ENCODE data around the gene RHOXF1.
"Not testable (repeated sequence)": the region's sequence is repeated elsewhere in the genome, so short reads cannot be mapped to it uniquely, and the experiment has no call there.

RHOXF1 gene

DNA sequence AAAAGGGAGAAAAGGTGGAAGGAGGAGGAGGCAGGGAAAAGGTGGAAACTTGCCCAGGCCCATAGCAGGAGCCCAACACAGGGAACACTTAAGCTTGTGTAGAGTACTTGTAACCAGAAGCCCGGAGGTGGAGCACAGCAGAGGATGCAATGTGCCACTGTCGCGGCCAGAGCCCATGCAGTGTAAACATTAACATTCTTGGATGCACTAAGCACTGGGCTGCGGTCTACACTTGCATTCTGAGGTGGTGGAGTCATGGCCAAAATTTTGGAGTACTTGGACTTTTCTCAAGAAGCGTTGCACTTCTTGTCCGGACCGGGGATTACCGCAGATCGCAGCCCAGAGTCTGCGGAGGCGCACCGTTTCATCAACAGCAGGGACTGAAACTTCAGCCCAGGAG is 4.5 kb upstream of the RHOXF1 start:
- no peak overlapping the region for H3K27ac Mint-ChIP-seq
- CTCF ChIA-PET = no interaction called here
- H3K36me3 Mint-ChIP-seq = no peaks in the 10 kb centered on the region
- DNase-seq = no peak
- H3K4me1 Mint-ChIP-seq = peaks cover 2% of the 10 kb centered on the region
- no peak overlapping the region for H3K4me3 Mint-ChIP-seq
- no peaks in the 10 kb centered on the region for H3K9me3 Mint-ChIP-seq
- no peaks in the 10 kb centered on the region for H3K27me3 Mint-ChIP-seq

DNA sequence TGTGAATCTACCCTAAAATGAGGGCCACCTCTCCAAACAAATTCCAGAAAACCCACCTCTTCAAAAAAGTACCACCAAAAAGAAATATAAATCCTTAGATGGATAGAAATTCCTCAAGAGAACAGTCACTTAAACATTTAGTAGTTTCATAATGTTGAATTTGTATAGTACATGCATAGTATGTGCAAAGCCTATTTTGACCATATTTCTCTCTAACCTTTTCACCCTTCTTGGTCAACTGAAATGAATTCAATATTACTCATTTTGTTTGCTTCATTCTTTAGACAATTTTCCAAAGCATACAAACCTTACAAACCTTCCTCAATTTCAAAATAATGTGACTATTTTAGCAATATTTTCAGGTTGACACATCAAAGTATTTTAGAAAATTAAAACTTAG is 4.1 kb downstream of the RHOXF1 start:
- H3K27ac Mint-ChIP-seq = no peak overlapping the region
- CTCF ChIA-PET = no interaction called here
- no peaks in the 10 kb centered on the region for H3K27me3 Mint-ChIP-seq
- no peaks in the 10 kb centered on the region for H3K4me1 Mint-ChIP-seq
- DNase-seq = no peak
- no peak overlapping the region for H3K4me3 Mint-ChIP-seq
- H3K9me3 Mint-ChIP-seq = no peaks in the 10 kb centered on the region
- no peaks in the 10 kb centered on the region for H3K36me3 Mint-ChIP-seq

- no peak for DNase-seq
- Mint-ChIP-seq H3K9me3 (no peaks in the 10 kb centered on the region), H3K36me3 (no peaks in the 10 kb centered on the region), H3K27me3 (no peaks in the 10 kb centered on the region), H3K4me3 (no peak overlapping the region), H3K27ac (no peak overlapping the region), H3K4me1 (no peaks in the 10 kb centered on the region)
- CTCF ChIA-PET = interaction anchor here (0.8 kb wide), 1 partner anchor 104 kb away, joined by 4 read pairs; no protein-coding TSS in a partner anchor
Observed at GRCh38 chrX:120109378-120109777, 6.3 kb downstream of the RHOXF1 start.

GRCh38 chrX:120104707-120105106 is 11.0 kb downstream of the RHOXF1 start:
- CTCF ChIA-PET, H3K36me3 Mint-ChIP-seq, H3K27me3 Mint-ChIP-seq, H3K4me1 Mint-ChIP-seq, H3K27ac Mint-ChIP-seq, DNase-seq, H3K9me3 Mint-ChIP-seq, H3K4me3 Mint-ChIP-seq: not testable (repeated sequence)

DNA sequence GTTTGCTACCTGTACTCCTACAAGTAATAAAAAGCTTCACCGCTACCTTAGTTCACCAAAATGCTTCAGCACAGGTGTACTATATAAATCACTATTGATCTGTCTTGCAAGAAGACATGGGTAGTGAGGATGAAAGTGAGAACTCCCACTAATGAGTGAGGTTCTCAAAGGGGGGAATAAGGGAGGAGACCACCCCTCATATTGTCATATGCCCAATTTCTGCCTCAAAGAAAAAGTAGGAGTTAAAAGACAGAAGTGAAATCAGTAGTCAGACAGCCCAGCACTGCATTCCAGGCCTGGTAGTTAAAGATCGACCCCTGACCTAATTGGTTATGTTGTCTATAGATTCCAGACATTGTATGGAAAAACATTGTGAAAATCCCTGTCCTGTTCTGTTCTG is 14.7 kb downstream of the RHOXF1 start:
- CTCF ChIA-PET, H3K27ac Mint-ChIP-seq, H3K36me3 Mint-ChIP-seq, H3K9me3 Mint-ChIP-seq, H3K4me3 Mint-ChIP-seq, DNase-seq, H3K4me1 Mint-ChIP-seq, H3K27me3 Mint-ChIP-seq: not testable (repeated sequence)

DNA sequence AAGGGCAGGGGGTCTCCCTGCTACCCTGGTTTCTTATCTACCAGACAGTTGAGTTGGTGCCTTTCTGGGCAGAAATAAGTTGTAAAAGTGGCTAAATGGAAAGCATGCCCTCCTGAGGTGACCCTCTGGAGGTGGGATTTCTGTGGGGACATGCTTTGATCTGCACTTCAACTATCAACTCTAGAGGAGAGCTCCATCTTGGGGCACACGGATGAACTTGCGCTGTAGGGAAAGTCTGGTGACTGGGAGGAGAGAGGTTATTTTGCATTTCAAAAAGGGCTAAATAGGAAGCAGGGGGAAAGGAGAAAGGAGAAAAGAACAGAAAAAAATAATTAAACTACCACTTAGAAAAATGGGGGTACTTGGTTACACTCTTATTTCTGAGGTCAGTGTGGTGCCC is 25.5 kb downstream of the RHOXF1 start:
- H3K4me1 Mint-ChIP-seq = no peaks in the 10 kb centered on the region
- H3K4me3 Mint-ChIP-seq = no peak overlapping the region
- no peak for DNase-seq
- CTCF ChIA-PET = no interaction called here
- H3K9me3 Mint-ChIP-seq = no peaks in the 10 kb centered on the region
- H3K27ac Mint-ChIP-seq = no peak overlapping the region
- H3K27me3 Mint-ChIP-seq = no peaks in the 10 kb centered on the region
- no peaks in the 10 kb centered on the region for H3K36me3 Mint-ChIP-seq

- Mint-ChIP-seq H3K4me3 (no peak overlapping the region), H3K36me3 (no peaks in the 10 kb centered on the region)
- CTCF ChIA-PET = interaction anchor here (0.8 kb wide), 1 partner anchor 364 kb away, joined by 4 read pairs; no protein-coding TSS in a partner anchor
Observed at GRCh38 chrX:120087289-120088017, 28.3 kb downstream of the RHOXF1 start.

DNA sequence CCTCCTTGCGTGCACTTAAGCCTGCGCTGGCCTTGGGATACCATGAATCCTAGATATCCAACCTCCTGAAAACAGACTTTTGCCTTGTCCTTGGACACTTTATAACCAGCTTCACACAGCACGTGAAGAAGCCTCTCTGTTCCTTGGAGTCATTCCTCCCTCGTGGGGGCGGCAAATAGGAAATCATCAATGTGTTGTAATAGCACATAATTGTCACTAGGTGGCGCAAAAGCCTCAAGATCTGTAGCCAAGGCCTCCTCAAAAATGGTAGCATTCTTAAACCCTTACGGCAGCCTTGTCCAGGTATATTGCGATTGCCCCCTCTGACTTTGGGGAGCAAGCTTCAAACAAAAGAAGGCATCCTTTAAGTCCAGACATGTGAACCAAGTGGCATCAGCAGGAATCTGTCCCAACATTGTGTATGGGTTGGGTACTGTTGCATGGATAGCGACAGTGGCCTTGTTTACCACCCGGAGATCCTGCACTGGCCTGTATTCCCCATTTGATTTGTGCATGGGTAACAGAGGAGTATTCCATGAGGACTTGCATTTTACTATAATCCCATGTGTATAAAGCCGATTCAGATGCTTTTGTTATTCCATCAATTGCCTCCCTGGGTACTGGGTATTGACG is 30.0 kb downstream of the RHOXF1 start:
- H3K27me3 Mint-ChIP-seq, H3K27ac Mint-ChIP-seq, H3K36me3 Mint-ChIP-seq, CTCF ChIA-PET, H3K4me3 Mint-ChIP-seq, DNase-seq, H3K9me3 Mint-ChIP-seq, H3K4me1 Mint-ChIP-seq: not testable (repeated sequence)

More at GRCh38 chrX:120087289-120088017, 28.3 kb downstream of the RHOXF1 start:
- no peaks in the 10 kb centered on the region for H3K9me3 Mint-ChIP-seq
- no peak for DNase-seq
- no peak overlapping the region for H3K27ac Mint-ChIP-seq
- H3K4me1 Mint-ChIP-seq = no peaks in the 10 kb centered on the region
- H3K27me3 Mint-ChIP-seq = no peaks in the 10 kb centered on the region

DNA sequence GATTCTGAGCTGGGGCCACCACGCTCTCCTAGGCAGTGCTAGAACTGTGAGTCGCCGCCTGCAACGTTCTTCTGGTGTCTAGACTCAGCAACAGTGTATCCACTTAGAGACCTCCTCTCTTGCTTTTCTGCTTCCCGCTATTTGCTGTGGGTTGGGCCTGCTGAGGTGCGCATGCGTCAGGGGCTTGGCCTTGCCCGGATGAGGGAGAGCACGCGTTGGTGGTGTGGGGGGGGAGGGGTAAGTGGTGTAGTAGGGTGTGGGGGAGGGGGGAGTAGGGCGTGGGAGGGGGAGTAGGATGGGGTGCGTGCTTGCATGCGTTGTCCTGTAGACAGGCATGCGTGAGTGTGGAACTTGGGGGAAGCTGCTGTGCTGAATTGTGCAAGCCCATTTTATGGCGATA is 38.1 kb downstream of the RHOXF1 start, which contains the start of gene RHOXF2B:
TSS of gene RHOXF2B (minus strand) at position 101 of the 400 bp plus-strand sequence. CDS start 138 bp downstream, outside the sequence.
- H3K36me3 Mint-ChIP-seq, CTCF ChIA-PET, H3K4me3 Mint-ChIP-seq, H3K4me1 Mint-ChIP-seq, H3K27ac Mint-ChIP-seq, DNase-seq, H3K9me3 Mint-ChIP-seq, H3K27me3 Mint-ChIP-seq: not testable (repeated sequence)

GRCh38 chrX:120066169-120066568 is 49.5 kb downstream of the RHOXF1 start:
- DNase-seq, H3K9me3 Mint-ChIP-seq, H3K36me3 Mint-ChIP-seq, H3K27ac Mint-ChIP-seq, H3K27me3 Mint-ChIP-seq, H3K4me1 Mint-ChIP-seq, H3K4me3 Mint-ChIP-seq, CTCF ChIA-PET: not testable (repeated sequence)
